NCI-H2196 (cell line): Measurements from ENCODE around the gene FILIP1L.
A peak's percentile ranks its signal among the peaks of the same experiment; 100 is the strongest.

ENCODE experiments used
- DNase-seq: peaks from one replicate; lab custom pipeline; 2025; ENCODE audit not compliant: unreplicated experiment; lab: John Stamatoyannopoulos, UW

FILIP1L gene

DNA sequence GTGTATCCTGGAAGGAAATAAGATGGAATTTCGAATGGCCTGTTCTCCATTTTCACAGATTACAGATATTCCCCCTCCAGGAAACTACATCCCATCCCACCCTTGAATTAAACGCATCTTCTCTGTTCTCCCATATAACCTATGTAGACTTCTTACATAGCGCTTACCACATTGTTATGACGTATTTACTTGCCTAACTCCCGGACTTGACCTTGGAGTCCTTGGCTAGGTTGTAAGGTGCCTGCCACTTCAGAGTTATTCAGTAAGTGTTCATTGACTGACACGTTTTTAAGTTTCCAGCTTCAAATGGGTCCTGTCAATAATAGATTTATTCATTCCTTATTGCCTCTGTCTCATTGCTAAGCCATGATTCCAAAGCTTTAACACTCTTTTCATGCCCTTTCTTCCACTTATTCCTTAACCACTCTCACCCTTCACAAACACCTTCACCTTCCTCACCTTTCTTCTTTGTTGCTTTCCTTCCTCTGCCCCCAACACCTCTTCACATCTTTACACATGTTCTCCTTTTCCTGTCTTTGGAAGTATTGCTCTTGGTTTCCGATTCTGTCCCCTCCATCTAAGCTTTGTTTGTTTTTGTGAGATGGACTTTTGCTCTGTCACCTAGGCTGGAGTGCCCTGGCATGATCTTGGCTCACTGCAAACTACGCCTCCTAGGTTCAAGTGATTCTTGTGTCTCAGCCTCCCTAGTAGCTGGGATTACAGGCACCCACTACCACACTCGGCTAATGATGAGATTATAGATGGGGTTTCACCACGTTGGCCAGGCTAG, 158.3 kb downstream of the FILIP1L start:
- no peak for DNase-seq

DNA sequence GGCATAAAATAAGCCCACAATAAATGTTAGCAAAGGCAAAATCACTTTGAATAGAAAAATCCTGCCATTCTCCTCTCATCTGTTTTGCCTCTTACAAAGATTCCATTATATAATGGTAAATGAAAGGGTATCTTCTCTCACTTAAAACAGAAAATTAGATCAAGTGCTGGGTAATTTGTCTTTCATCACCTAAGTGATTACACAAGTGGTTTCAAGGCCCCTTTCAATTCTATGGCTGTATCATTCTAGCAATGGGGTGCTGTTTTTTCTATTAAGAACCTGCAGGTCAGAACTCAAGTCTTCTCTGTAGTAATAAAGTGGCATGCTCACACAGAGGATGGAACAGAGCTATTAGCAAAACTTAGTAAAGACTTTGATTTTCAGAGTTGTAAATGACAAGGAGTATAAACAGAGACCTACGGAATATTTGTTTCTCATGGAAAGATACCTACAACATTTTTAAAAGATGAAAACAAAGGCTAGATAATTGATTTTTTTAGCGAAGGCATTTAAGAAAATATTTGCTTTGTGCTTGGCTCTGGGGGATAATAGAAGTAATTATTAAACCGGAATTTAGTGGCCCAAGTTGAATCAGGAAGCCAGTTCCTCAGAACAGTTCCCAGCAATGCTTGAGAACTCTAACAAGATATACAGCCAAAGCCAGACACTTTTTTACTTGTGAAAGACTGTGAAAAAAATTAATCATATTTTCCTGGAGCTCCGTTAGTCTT, 159.2 kb downstream of the FILIP1L start:
- DNase-seq, result no peak

DNA sequence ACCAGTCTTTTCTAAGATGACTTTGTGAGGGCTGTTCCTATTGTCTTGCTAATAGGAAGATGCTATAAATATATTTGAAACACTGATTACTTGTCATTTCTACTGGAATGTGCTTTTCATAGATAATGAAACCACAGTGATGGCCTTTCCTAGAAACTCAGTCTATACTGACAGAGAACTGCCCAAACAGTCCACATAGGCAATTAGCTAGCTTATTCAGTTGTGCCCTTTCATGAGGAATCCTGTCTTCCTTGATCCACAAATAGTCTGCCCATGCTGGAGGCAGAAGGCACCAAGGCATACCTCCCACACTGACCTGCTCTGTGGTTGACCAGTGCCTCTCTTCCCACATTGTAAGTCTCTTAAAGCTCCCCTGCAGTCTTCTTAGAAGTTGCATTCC, 160.7 kb downstream of the FILIP1L start:
- DNase-seq, result no peak

DNA sequence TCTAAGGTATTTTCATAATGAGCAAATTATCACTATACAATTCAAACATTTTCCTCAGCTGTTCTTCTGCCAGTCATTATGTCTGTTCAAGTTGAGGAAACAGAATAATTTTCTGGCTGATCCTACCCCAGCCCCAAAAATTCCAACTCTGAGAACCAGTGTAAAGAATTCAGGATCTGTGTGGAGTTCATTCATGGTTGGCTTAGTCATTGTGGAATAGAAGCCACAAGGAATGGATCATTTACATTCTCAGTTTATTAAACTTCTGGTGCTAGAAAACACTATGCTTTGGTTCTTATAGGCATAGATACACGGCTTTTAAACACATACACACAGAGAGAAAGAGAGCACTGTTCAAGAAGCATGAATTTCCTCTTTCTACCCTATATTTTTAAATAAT, 162.0 kb downstream of the FILIP1L start:
- no peak for DNase-seq

DNA sequence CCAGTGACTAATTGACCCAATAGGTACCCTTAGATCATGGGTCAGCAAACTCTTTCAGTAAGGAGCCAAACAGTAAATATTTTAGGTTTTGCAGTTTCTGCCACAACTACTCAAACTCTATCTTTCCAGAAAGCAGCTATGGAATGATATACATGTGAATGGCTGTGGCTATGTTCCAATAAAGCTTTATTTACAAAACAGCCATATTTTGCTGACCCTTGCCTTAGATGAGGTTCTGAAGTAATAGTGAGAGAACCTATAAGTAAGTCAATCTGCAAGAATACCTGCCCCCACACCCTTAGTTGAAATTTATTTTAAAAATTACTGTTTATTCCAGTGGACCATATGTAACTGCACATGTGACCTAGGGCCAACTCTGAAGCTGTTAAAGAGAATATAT, 162.6 kb downstream of the FILIP1L start:
- no peak for DNase-seq

DNA sequence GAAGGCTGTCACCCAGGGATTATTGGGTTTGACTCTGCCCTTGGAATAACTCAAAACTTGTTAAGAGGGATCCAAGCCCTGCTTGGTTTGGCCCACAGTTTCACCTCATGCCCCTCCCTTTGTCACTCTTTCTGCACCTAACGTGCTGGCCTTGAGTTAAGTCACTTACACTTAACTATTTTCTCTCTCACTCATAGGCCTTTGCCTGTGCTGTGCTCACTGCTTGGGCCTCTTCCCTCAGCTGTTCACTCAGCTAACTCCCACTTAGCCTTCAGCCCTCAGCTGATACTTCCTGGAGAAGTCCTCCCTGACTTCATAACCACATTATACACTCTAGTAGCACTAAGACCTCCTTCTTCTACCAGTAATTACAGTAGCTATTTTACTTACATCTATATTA, 163.4 kb downstream of the FILIP1L start:
- DNase-seq, result no peak

DNA sequence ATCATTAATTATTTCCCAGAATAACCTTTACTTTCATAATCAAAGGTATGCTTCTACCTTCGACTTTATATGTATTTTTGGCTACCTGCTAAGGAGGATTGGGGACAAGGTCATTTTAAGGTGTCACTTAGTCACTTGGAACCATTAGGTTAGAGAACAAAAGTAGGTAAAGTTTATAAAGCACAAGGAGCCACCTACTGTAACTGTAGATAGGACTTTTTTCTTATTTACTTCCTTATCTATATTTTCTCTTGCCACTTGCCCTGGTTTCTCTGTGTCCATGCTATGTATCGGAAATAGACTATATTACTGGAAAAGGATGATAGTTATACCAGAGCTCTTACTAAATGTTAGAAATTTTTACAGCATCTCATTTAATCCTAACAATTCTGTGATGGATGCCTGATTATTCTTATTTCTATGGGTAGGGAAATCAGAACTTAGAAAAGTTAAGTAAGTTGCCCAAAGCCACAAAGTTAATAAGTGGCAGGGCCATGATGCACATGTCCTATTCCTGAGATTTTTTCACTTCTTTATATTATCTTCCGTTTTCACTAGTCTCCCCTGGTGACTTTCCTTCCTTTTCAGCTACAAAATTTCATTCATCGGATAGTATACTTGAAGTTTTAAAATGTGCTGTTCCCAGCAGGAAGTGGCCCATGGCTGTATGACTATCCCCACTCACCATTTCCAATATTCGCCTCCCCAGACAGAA, 164.2 kb downstream of the FILIP1L start:
- DNase-seq, result no peak

DNA sequence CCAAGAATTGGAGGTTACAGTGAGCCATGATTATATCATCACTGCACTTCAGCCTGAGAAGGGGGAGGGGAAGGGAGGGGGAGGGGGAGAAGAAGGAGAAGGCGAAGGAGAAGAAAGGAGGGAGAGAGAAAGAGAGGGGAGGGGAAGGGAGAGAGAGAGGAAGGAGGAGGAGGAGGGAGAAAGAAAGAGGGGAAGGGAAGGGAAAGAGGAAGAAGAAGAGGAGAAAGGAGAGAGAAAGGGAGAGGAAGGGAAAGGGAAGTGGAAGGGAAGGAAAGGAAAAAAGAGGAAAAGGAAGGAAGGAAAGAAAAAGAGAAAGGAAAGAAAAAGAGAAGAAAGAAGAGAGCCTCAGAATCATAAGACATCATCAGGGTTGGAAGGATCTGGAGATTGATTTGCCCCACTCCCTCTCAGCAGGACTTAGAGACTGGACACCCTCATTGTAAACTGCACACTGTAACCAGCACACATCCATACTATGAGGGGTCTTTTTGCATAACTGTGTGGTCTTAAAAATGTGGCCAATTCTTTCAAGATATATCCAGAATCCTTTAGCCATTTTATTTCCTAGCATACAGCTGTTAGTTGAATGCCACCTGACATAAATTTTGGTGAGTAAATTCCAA, 165.7 kb downstream of the FILIP1L start:
- no peak for DNase-seq

DNA sequence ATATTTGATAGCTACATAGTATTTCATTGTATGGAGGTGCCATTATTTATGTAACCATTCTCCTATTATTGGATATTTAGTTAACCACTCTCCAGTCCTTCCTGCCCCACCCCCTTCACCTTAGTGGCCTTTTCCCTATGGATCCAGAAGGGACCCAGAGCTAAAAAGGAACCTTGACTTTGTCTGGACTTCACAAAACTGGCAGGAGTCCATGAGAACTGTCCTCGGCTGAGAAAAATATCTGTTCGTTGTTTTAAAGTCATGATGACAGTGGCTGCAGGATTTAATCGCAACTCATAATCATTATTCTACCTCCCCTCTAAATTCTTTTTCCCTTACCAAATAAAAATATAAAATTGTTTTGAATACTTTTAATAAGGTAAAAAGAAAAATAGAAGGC, 166.9 kb downstream of the FILIP1L start:
- no peak for DNase-seq

DNA sequence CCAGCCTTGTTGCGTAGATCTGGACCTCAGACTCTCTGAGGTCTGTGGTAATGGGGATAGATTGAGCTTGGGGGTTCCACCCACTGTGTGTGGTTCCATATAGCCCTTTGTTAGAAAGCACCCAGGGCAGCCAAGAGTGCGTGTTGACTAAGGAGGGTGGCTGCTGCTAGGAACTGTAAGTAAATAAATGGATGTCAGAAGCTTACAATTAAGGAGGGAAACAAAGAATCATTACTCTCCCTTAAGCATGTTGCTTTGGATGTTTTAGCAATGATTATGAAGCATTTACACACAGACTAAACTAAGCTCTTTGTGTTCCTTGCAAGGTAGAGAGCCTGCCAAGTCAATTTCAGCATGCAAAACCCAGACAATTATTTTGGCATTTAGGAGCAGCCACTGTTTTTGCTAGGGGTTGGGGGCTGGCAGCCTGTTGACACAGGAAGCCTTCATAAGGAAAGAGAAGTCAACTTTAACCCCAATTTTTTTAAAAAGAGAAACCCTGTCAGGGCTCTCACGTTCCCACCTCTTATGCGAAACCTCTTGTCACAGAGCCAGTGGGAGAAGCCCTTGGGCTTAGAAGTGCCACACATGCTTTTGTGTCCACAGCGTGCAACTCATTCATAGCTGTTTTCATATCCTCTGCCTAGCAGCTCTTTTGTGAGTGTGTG, 168.8 kb downstream of the FILIP1L start:
- peak; percentile 52 for DNase-seq

DNA sequence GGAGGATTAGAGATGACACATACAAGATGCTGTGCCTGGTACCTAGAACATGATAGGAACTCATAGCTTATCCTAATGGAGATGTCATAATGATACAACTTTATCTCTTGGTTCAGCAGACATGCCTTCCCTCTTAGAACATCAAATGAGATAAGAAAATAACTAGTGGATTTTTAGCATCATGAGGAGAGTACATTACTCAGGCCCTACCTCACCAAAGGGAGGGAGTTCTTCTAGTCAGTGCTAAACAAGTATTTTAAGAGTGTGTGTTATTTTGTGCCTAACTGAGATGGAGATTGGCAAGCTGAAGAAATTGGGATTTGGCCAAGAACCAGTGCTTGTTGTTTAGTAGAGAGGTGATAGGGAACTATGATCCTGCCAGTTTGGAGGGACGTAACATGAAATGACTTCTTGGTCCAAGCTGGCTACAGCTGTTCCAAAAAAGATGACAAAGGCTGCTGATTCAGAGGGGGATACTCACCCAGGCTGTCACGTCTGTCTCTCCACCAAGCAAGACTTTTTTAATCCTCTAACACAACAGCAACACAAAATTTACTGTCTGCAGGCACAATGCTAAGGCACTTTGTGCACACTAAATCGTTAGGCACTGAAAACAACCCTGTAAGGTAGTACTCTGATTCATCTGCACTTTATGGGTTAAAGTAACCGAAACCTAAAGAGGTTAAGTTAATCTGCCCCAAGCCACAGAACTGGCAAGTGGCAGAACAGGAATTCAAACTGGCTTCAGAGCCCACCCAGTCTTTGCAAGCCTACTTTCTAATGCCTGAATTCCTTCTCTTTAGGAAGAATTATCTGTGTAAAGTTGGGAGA, 170.2 kb downstream of the FILIP1L start:
- no peak for DNase-seq

DNA sequence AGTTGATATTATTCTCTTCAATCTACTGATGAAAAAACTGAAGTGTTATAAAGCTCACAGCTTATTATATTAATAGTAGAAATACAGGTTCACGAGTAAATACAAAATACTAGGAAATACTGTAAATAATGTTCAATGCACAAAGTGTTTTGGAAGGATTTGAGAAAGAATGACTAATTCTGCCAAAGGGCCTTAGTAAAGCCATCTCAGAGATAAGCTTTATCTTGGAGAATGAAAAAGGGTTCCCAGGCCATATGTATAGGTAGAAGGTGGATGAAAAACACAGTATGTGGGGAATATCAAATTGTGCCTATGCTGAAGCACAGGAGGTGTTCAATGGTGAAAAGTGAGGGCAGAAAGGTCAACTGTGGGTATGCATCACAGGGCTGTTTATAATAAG, 173.1 kb downstream of the FILIP1L start:
- no peak for DNase-seq

DNA sequence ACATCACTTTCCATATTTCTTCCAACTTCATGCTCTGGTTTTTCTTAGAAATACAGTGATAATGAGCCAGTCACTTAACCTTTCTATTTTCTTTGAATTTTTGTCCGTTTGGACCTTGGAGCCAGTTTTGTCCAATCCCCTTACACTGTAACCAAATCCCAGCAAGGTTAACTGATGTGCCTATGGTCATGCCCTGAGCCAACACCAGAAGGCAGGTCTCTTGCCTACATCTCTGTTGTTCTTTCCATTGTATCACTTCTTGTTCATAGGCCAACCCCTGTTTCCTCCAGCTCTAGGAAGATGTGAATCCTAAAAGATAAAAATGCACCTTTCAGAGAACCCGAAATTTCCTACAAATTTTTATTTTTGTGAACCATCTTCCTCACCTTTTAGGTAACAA, 174.0 kb downstream of the FILIP1L start:
- no peak for DNase-seq

DNA sequence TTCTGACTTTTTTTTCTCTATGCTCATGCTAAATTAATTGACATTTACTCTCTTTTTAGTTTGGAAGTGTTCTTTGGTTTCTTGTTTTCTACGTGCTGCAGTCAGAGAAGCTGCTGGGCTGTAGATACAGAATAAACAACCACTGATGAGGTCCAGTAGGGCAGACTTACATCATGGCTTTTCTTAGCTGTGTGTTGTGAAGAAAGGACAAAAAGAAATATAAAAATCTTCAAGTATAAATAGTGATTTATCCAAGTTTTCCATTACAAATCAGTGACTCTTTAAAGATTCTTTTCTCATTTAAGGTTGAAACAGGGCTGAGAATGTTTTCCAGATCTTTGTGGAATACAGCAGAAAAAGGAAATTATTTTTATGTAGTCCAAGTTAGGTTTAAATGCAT, 174.4 kb downstream of the FILIP1L start:
- DNase-seq, result no peak

DNA sequence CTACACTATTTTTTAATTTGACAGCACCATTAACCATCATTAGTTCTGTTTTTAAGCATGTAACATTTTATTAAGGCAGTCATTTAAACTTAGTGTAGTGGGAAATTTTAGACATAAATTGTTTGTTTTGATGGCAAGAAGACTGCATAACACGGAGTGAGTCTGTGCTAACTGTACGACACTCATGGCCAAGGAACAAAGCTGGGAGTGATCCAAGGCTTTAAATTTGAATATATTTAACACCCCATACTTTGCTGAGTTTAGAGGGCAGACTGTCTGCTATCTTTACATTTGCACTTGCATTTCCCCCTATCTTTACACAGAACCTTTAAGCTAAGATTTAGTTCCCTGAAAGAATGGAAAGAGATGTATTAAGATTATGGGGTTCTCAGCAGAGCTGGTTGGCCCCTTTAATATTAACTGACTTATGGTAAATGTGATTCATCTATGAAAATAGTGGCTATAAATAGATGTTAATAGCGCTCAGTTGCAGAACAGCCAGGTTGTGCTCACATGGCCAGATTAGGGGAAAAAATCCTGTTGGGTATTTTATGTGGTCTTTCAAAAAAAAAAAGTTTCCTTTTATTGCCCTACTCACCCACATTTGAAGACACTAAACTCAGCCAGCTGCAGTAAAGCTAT, 175.9 kb downstream of the FILIP1L start:
- no peak for DNase-seq

DNA sequence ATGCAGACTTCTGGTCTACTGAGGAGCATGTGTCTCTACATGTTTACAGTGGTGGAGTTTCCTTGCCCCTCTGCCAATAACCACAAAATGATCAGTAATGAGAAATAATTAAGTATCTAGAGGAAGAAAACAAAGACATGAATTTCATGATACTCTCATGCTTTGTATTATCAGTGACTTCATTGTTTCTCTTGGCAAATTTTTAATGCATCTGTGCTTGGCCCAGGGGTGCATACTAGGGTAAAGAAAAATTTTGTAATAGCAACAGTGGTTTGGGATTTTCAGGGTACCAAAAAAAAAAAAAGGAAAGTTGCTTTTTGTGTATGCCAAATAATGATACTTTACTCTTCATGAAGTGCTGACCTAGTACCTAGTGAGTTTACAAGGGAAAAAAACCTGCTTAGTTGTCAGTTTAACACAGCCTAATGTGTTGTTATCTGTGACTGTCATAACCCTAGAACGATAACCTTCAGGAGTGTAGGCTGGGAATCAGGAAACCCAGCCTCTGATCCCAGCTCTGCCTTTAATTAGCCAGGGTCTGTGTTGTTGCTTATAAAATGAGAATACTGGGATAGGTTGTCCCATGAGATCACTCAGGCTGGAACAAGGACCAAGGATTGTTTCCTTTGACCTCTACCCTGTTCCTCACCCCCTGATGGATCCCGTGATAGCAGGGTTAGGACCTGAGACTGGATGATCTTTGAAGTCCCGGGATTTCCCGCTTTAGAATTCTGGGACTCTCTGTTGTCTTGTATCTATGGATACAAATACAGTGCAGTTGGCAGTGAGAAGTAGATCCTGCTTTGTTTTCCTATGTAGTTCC, 179.1 kb downstream of the FILIP1L start:
- peak; percentile 22 for DNase-seq

DNA sequence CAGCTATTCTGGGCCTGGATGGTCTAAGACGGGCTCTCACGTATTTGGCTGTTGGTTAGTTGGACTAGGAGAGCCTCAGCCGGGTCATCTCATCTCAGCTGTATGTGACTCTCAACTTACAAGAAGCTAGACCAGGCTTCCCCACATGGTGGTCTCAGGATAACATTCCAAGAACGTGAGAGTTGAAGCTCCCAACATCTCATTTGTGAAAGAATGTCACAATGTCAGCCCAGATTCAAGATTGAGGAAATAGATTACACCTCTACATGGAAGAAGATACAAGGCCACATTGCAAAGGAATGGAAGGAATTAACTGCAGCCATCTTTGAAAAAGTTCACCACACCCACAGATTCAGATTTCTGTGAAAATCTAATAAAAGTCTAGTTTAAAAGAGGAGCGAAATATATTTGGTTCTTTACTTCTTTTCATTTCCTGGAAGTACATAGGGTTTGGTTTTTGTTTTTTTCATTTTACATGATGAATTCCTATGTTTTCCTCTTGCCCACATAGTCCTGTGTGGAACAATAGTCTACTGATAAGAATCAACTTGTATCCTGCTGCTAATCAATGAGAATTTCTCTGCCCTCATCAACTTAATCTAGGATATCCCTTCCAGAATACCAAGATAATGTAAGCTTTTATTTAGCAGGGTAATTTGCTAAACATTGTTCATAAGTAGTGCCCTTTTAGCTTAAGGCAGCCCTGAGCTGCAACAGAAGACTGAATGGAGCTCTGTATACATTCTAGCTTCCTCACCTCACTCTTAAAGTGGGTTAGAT, 180.1 kb downstream of the FILIP1L start:
- DNase-seq, result no peak

DNA sequence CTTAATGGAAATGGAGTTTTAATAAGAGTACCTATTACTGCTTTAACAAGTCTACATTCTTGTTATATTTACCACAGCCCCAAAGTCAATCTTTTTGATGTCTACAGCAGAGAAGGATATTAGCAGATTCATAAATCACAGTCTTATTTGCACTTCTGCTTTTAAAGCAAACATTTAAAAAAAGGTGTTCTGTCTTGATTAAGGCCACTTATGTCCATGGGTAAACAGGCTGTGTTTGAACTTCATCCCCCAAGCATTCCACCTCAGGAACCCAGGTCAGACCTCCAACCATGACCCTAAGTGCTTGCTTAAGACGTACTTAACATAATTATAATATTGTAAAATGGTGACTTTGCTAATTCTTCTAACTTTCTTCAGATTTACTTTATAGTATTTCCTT, 183.2 kb downstream of the FILIP1L start:
- no peak for DNase-seq
